ENCODE data around the gene BRSK2.
"Not testable (repeated sequence)": the region's sequence is repeated elsewhere in the genome, so short reads cannot be mapped to it uniquely, and the experiment has no call there.

BRSK2 gene

DNA sequence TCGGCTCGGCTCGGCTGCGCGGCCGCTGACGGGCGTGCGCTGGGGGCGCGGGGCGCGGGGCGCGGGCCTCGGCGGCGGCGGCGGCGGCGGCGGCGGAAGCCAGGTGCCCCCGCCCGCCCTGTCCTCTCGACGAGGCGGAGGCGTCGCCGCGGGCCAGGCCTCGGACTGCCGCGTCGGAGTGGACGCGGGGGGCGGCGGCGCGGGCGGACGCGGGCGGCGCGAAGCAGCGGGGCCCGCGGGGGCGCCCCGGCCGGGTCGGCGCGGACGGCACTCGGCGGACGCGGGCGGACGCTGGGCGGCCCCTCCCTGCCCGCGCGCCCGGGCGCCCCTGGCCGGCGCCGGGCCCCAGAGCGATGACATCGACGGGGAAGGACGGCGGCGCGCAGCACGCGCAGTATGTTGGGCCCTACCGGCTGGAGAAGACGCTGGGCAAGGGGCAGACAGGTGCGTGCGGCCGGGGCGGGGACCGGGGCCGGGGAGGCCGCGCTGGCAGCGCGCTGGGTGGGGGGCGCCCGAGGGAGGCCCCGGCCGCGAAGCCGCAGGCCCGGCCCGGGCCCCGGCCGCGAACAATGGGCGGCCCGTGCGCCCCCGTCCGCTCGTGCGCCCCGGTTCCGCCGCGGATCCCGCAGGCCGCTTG lies at the start of gene BRSK2:
Gene BRSK2 (plus strand): TSS at position 3 of the 637 bp plus-strand sequence. CDS start 351 bp downstream, at position 354.
- DNase-seq (ENCODE audit: low read depth in 2 of 2, low spot score in 1 of 2), result no peak

DNA sequence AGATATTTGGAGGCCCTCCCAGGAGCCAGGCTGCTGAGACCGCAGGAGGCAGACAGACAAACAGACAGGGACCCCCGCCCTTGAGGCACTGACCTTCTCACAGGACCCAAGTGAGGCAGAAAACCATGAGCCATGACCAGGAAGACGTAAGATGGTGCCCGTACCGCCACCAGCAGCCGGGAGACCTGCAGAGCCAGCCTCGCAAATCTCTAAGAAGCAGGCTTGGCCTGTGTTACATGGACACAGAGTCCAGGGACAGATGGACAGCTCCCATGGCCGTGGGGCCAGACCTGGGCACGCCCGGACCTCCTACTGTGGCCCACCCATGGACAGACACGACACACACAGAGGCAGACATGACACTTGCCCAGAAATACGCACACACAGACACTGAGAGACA lies 49.6 kb upstream of the BRSK2 start:
- DNase-seq (ENCODE audit: low read depth in 2 of 2, low spot score in 1 of 2), result no peak

DNA sequence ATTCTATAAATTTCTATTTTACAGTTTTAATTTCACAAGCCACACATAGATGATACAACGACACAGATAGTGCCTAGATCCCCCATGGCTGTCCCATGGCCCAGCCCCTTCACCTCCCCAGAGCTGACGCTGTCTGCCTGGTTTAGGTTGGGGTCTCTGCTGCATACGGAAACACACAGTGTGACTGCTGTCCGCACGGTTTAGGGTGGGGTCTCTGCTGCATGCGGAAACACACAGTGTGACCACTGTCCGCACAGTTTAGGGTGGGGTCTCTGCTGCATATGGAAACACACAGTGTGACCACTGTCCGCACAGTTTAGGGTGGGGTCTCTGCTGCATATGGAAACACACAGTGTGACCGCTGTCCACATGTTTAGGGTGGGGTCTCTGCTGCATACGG lies 48.5 kb upstream of the BRSK2 start:
- DNase-seq (ENCODE audit: low read depth in 2 of 2, low spot score in 1 of 2), result not testable (repeated sequence)

DNA sequence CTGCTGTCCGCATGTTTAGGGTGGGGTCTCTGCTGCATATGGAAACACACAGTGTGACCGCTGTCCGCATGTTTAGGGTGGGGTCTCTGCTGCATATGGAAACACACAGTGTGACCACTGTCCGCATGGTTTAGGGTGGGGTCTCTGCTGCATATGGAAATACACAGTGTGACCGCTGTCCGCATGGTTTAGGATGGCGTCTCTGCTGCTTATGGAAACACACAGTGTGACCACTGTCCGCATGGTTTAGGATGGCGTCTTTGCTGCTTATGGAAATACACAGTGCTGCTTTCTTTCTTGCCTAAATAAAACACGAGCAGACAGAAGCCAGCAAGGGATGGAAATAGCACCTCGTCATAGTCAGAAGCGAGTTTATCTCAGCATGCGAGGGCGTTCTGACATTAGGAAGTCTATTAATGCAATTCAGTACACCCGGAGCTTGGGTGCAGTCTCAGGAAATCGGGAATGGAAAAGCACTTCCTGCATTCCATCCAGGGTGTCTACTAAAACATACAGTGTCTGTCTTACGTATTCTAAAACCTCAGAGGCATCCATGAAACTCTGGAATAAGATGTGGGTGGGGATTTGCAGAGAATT lies 47.7 kb upstream of the BRSK2 start:
- no peak for DNase-seq (ENCODE audit: low read depth in 2 of 2, low spot score in 1 of 2)

DNA sequence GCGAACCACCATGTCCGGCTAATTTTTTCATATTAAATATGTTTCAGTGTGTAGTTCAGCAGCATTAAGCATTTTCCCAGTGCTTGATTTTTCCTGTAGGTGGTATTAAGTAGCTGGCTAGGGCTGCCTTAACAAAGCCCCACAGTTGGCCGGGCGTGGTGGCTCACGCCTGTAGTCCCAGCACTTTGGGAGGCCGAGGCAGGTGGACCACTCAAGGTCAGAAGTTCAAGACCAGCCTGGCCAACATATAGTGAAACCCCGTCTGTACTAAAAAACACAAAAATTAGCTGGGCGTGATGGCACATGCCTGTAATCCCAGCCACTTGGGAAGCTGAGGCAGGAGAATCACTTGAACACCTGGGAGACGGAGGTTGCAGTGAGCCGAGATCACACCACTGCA lies 46.8 kb upstream of the BRSK2 start:
- DNase-seq (ENCODE audit: low read depth in 2 of 2, low spot score in 1 of 2), result no peak

DNA sequence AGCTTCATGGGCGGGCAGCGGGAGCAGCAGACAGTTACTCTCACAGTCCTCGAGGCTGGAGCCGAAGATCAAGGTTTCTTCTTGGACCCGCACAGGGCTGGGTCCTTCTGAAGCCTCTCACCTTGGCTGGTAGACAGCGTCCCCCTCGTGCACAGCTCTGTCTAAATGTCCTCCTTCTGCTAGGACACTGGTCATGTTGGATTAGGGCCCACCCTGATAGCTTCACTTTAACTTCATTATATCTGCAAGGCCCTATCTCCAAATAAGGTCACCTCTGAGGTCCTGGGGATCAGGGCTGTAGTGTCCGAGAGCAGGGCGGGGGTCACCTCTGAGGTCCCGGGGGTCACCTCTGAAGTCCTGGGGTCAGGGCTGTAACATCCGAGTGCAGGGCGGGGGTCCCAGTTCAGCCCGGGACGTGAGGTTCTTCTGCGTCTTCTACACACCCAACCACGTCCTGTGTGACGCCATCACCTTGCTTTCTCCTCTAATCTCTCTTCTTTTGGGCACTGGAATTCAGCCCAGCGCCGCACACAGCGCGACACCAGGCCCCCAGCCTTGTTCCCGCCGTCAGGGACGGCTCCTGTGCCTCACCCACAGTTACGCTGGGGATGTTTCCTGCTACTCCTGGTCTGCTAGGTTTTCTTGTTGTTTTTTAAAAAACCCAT lies 46.2 kb upstream of the BRSK2 start:
- DNase-seq (ENCODE audit: low read depth in 2 of 2, low spot score in 1 of 2), result no peak

DNA sequence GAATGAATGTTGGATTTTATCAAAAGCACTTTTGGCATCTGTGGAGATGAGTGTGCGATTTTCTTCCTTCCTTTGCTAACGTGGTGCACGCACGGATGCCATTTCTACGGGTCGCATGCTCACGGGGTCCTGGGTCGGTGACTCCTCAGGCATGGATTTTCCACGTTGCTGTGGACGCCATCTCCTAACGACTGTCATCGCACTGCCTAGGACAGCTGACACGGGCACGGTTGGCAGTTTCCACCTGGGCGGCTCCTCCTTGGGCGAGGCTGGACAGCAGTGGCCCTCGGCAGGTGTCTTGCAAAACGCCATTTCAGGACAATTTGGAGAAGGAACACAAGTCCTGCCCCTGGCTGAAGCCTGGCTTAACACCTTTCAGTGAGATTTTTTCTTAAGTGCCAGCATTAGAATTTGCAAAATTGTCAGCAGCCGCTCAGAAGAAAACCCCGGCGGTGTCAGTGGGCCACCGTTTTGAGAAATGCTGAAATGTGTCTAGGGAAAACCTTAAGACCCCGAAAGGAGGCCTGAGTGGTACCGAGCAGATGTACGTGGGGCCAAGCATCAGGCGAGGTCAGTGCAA lies 45.6 kb upstream of the BRSK2 start:
- DNase-seq (ENCODE audit: low read depth in 2 of 2, low spot score in 1 of 2), result no peak

DNA sequence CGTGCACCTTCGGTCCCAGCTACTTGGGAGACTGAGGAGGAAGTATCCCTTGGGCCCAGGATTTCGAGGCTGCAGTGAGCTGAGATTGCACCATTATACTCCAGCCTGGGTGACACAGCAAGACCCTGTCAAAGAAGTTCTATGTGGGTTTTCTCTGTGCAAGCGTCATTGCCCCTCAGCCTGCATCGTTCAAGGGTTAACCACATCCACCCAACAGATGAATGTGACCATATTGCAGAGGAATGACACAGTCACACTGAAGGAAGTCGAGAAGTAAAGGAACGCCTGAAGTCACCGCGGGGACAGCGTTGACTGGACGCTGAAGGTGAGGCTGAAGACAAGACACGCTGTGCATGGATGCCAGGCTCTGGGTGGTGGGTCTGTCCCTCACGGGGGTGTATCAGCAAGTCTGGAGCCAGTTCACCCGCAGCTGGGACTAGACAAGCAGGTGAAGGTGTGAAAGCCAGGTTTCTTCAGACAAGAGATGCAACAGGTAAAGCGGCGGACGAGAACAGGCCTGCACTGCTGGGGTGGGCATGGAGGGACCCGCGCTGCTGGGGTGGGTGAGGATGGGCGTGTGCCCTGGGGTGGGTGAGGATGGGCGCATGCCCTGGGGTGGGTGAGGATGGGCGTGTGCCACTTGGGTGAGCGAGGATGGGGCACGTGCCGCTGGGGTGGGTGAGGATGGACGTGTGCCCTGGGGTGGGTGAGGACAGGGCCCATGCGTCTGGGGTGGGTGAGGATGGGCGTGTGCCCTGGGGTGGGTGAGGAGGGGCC lies 43.8 kb upstream of the BRSK2 start:
- no peak for DNase-seq (ENCODE audit: low read depth in 2 of 2, low spot score in 1 of 2)

DNA sequence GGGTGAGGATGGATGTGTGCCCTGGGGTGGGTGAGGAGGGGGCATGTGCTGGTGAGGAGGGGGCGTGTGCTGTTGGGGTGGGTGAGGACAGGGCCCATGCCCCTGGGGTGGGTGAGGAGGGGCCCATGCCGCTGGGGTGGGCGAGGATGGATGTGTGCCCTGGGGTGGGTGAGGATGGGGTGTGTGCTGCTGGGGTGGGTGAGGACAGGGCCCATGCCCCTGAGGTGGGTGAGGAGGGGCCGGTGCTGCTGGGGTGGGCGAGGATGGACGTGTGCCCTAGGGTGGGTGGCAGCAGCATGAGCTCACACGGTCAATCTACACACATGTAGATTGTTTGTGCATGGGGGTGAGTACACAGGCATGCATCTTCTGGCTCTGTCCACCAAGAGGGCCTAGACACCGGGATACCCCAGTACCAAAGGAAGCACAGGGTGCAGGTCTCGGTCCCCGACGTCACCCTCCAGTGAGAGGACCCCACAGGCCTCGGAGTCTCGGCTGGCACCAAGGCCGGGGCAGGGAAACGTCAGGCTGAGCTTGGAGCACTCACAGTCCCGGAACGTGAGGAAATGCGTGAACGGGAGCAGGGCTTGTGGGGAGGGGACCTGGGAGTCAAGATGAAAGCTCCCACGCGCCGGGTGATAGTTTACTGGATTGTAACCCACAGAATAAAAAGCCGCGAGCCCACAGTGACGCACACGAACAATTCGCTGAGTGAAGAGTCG lies 42.9 kb upstream of the BRSK2 start:
- DNase-seq (ENCODE audit: low read depth in 2 of 2, low spot score in 1 of 2), result no peak

DNA sequence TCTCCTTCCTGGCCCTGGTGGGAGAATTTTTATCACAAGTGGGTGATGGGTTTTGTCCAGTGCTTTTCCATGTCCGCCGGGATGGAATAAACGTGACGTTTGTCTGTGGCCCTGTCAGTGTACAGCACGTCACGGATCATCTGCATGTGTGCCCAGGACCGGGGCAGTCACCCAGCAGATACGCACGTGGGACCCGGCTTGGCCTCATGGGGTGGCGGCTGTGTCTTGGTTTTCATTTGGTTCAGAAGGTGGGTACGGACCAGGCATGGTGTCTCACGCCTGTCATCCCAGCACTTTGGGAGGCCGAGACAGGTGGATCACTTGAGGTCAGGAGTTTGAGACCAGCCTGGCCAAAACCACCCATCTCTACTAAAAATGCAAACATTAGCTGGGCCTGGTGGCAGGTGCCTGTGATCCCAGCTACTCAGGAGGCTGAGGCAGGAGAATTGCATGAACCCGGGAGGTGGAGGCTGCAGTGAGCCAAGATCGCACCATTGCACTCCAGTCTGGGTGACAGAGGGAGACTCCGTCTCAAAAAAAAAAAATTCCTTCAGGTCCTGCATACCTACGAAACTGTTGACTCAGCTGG lies 42.2 kb upstream of the BRSK2 start:
- DNase-seq (ENCODE audit: low read depth in 2 of 2, low spot score in 1 of 2), result not testable (repeated sequence)

DNA sequence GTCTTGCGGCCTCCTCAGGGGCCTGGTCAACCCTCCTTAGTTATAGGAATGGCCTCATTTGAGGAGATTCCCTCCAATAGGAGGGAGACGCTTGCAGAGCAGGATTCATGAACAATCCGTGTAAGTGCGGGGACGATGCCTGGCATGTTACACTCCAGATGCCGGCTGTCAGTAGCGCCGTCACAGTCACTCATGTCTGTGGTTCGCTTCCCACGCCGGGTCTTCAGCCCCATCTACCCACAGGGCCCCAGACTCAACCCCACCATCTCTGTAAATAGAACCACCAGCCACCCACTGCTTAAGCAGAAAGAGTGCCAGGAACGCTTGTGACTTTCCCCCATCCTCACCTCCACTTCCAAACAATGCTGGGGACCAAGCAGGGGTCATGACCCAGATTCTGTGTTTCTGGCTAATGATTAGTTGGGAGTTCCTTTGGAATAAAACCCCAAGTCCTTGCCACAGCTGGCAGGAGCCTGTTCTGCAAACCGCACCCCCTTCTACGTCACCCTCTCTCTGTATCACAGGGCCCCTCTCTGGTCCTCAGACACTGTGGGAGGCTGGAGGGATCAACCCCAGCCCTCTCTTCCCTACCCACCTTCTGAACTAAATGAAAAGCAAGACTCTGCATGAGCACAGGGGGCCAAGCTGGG lies 41.5 kb upstream of the BRSK2 start:
- no peak for DNase-seq (ENCODE audit: low read depth in 2 of 2, low spot score in 1 of 2)

DNA sequence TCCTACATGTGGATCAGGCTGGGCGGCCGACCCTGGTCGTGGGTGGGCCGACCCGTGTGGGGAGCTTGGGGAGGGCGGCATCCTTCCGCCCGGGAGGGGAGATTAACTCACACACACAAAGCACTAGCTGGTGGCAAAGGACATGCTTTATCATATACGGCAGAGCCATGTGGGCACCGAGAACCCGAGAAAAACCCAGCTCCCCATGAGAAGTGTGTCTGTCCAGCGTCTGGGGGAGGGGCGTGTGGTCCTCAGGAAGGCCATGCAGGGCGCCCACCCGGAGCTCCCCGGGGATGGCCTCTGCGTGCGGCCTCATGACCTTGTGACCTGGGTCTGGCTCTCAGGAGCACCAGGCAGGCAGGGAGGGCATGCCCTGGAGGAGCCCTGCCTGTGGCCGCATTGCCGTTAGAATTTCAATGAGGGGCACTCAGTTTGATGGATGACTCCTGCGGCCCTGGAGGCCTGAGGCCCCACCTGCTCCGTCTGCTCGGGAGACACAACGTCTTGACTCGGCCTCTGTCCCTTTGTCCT lies 40.9 kb upstream of the BRSK2 start:
- no peak for DNase-seq (ENCODE audit: low read depth in 2 of 2, low spot score in 1 of 2)

DNA sequence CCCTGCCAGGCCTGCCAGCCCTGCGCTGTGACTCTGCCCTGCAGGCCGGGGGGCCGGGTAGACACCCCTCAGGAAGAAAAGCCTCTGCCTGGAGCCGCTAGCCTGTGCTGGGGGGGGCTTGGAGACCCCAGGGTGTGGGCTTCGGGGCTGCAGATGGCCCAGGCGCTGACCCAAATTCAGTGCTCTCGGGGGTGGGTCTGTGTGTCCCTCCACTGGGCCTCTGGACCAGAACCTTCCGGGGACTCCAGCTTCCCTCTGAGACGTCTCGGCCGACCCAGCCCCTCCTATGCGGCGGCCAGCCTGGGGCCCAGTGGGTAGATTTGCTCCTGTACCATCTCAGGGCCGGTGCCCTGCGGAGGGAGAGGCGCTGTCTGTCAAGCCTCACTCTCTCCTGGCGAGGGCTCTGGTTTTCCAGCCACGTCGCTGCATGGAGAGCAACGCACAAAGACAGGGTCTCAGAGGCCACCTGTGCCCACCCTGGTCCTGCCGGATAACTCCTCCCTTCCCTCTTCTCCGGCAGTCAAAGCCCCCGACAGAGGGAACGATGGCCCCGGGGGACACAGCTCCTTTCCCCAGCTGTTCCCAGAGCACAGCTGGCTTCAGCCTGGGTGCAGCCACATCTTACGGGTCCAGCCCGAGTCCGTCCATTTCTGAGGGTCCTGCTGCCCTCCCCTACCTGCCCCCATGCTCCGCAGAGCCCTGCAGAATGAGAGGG lies 40.2 kb upstream of the BRSK2 start:
- no peak for DNase-seq (ENCODE audit: low read depth in 2 of 2, low spot score in 1 of 2)

DNA sequence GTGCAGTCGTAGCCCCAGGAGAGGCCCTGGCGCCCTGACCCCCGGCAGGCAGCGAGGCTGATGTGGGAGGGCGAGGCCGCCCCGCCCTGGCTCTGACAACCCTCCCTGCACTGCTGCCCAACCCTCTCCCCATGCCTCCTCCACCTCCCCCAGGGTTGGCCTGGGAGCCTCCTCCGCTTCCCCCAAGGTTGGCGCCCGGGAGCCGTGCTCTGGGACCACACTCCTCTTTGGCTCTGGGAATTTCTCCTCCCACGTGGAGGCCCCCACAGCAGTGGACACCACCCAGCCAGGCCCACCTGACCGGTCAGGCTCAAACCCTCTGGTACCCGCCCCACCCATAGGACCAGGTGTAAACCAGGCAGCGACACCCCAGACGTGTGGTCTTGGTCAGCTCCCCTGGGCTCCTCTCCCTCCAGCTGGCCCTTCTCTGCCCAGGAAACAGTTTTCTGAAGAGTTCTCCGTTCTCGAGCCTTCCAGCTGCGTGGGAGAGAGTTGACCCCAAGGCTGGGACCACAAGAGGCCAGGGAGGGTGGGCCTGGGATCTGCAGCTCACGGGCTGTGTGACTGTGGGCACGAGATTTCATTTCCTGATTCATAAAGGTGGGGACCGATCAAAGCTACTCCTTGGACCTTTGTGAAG lies 39.5 kb upstream of the BRSK2 start:
- DNase-seq (ENCODE audit: low read depth in 2 of 2, low spot score in 1 of 2), result no peak

DNA sequence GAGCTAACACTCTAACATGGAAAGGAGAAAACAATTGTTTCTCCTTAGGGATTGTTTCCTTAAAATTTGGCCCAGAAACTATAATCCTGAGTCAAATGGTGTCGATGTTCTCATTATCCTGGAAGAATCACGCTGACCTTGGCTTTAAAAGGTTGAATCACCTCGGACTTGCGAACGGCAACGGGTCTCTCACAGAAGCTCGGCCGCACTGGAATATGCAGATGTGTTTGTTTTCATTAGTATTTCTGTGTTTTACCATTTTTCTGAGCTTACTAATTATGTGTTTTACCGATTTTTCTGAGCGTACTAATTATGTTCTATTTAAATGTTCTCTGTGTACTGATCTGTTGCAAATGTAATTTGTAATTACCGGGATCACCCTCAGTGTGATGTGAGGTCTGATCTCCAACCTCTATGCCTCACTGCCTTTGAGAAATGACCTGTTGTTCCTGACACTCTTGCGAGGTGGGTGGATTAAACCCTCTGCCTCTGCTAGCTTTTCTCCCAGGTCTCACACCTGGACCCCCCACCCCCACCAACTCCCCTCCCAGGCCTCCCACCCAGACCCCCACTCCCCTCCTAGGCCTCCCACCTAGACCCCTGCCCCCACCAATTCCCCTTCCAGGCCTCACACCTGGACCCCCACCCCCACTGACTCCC lies 38.3 kb upstream of the BRSK2 start:
- DNase-seq (ENCODE audit: low read depth in 2 of 2, low spot score in 1 of 2), result no peak

DNA sequence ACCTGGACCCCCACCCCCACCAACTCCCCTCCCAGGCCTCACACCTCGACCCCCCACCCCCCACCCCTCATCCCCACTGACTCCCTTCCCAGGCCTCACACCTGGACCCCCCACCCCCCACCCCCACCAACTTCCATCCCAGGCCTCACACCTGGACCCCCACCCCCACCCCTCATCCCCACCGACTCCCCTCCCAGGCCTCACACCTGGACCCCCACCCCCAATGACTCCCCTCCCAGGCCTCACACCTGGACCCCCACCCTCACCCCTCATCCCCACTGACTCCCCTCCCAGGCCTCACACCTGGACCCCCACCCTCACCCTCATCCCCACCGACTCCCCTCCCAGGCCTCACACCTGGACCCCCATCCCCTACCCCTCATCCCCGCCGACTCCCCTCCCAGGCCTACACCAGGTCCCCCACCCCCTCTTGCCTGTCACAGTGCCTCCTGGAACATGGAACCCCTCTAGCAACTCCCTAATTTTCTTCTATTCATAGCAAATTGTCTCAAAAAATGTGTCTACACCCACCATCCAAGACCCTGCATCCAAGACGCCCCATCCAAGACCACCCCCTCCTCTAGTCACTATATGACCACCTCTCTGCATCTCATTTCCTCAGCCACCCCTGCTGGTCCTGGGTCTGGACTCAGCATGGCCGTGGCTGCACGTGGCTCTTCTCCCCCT lies 36.9 kb upstream of the BRSK2 start:
- DNase-seq (ENCODE audit: low read depth in 2 of 2, low spot score in 1 of 2), result no peak

DNA sequence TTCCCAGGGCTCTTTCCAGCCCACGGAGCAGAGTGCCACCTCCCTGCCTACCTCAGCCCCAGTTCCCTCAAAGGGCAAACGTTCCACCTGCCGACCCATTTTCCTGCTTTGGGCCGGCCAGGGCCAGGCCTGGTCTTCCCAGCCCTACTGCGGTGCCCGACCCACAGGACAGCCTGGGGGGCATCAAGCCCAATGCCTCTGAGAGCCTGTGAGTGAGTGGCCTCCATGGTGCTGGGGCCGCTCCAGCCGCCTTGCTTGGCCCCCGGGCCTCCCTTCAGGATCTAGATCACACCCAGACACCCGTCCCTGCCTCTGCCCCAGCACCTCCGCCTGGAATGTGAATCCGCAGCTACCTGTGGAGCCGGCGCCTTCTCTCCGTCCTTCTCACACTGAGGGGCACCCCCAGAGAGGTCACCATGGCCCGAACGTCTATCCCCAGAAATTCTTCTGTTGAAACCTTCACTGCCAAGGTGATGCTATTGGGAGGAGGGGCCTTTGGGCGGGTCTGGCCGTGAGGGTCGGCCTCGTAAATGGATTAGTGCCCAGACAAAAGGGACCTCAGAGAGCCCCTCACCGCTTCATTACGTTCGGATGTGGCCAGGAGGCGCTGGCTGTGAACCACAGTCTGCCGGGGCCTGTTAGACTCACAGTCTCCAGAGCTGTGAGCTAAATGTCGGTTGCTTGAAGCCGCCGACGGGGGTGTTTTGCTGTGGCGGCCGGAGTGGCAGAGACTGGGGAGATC lies 36.2 kb upstream of the BRSK2 start:
- DNase-seq (ENCODE audit: low read depth in 2 of 2, low spot score in 1 of 2), result no peak

Measured in stimulated activated CD8-positive, alpha-beta memory T cell treated with anti-CD3 and anti-CD28 coated beads, Interleukin-4, amount 100 ng/mL, for 4 hours (primary cell).